Skin of body (tissue), 2 donors: ENCODE data around the gene GBF1. TPM values are rescaled to one million over a fixed set of nuclear protein-coding genes. Genes with fewer than 3 reads are reported as not detected.

Experiments
- DNase-seq: peaks from one replicate; lab custom pipeline; 2025; lab: John Stamatoyannopoulos, UW
- total RNA-seq: library from RNA; depleted of rRNA; stranded (reverse); fragments of >200 nt; gene quantifications from one replicate; pipeline ENCODE4 v1.2.3, GENCODE V29; 2014

The GBF1 gene
- total RNA-seq, 1 donor from 2014 or later: 22.8 TPM

GRCh38 chr10:102408131-102408727 is 162.9 kb downstream of the GBF1 start:
- no peak for DNase-seq

GRCh38 chr10:102408728-102409603 is 163.6 kb downstream of the GBF1 start:
- DNase-seq: peak; percentile 78

GRCh38 chr10:102409604-102410428 is 164.5 kb downstream of the GBF1 start:
- no peak for DNase-seq

- DNase-seq: peak; percentile 37
Measured at GRCh38 chr10:102410429-102411073, 165.2 kb downstream of the GBF1 start.

GRCh38 chr10:102411341-102412255 is 166.3 kb downstream of the GBF1 start:
- no peak for DNase-seq

GRCh38 chr10:102412293-102412692 is 167.0 kb downstream of the GBF1 start:
- no peak for DNase-seq

- no peak for DNase-seq
Measured at GRCh38 chr10:102413053-102413705, 167.8 kb downstream of the GBF1 start.

- no peak for DNase-seq
Measured at GRCh38 chr10:102413806-102414561, 168.7 kb downstream of the GBF1 start.

- DNase-seq: no peak
Measured at GRCh38 chr10:102414749-102415148, 169.4 kb downstream of the GBF1 start.

- no peak for DNase-seq
Measured at GRCh38 chr10:102416283-102416682, 171.0 kb downstream of the GBF1 start.

GRCh38 chr10:102416695-102417094 is 171.4 kb downstream of the GBF1 start:
- DNase-seq: no peak

- no peak for DNase-seq
Measured at GRCh38 chr10:102418622-102419268, 173.4 kb downstream of the GBF1 start, which contains the start of gene PSD. Gene PSD, minus strand, starts transcription at chr10:102418785. Its CDS starts 1,747 bp downstream, at chr10:102417038.

GRCh38 chr10:102419269-102420180 is 174.2 kb downstream of the GBF1 start:
- no peak for DNase-seq

- no peak for DNase-seq
Measured at GRCh38 chr10:102420181-102420713, 174.9 kb downstream of the GBF1 start.

GRCh38 chr10:102420714-102421506 is 175.6 kb downstream of the GBF1 start, which contains the start of gene FBXL15:
Gene FBXL15, plus strand, starts transcription at chr10:102420836. Its CDS starts 294 bp downstream, at chr10:102421130.
- DNase-seq: peak; percentile 96

- DNase-seq: no peak
Measured at GRCh38 chr10:102421507-102421756, 176.1 kb downstream of the GBF1 start.
